DND-41 (cell line): ENCODE data around the gene NUDT3.

Source experiments
- EZH2 ChIP-seq: IDR thresholded peaks from 3 replicates; pipeline ENCODE4 v1.6.1; 2012; ENCODE audit warnings: borderline replicate concordance, low read depth, mild to moderate bottlenecking, moderate library complexity, low read length, inconsistent platforms; ENCODE audit not compliant: severe bottlenecking
- TF ChIP-seq, protein P1 (sequence below): IDR thresholded peaks from 2 replicates; pipeline ENCODE4 v1.5.1; 2012; ENCODE audit warnings: borderline replicate concordance, low read length, moderate library complexity, mild to moderate bottlenecking; ENCODE audit not compliant: poor library complexity, severe bottlenecking; ENCODE audit errors: extremely low read depth

GRCh38 chr6:34423254-34423653 lies 30.8 kb upstream of the NUDT3 start:
- TF ChIP-seq, protein P1, sequence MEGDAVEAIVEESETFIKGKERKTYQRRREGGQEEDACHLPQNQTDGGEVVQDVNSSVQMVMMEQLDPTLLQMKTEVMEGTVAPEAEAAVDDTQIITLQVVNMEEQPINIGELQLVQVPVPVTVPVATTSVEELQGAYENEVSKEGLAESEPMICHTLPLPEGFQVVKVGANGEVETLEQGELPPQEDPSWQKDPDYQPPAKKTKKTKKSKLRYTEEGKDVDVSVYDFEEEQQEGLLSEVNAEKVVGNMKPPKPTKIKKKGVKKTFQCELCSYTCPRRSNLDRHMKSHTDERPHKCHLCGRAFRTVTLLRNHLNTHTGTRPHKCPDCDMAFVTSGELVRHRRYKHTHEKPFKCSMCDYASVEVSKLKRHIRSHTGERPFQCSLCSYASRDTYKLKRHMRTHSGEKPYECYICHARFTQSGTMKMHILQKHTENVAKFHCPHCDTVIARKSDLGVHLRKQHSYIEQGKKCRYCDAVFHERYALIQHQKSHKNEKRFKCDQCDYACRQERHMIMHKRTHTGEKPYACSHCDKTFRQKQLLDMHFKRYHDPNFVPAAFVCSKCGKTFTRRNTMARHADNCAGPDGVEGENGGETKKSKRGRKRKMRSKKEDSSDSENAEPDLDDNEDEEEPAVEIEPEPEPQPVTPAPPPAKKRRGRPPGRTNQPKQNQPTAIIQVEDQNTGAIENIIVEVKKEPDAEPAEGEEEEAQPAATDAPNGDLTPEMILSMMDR = no peak
- no peak for TF ChIP-seq EZH2
